ENCODE measurements around the gene TET1.
"Not testable (repeated sequence)": the region's sequence is repeated elsewhere in the genome, so short reads cannot be mapped to it uniquely, and the experiment has no call there.

TET1 gene

GRCh38 chr10:68713065-68713464 lies 152.9 kb downstream of the TET1 start:
- not testable (repeated sequence) for DNase-seq (ENCODE audit: low spot score)

GRCh38 chr10:68717435-68717834 lies 157.3 kb downstream of the TET1 start:
- DNase-seq (ENCODE audit: low spot score), result no peak

- peak; percentile 98 for DNase-seq (ENCODE audit: low spot score)
These were observed 160.9 kb downstream of the TET1 start, which contains the start of gene CCAR1 for GRCh38 chr10:68720793-68721672. Gene CCAR1, plus strand, starts transcription at chr10:68721239. Its CDS starts 1,266 bp downstream, at chr10:68722505.

- peak; percentile 10 for DNase-seq (ENCODE audit: low spot score)
These were observed 161.7 kb downstream of the TET1 start for GRCh38 chr10:68721673-68722335.

GRCh38 chr10:68725016-68725415 lies 164.9 kb downstream of the TET1 start:
- no peak for DNase-seq (ENCODE audit: low spot score)

GRCh38 chr10:68727146-68727545 lies 167.0 kb downstream of the TET1 start:
- no peak for DNase-seq (ENCODE audit: low spot score)

- DNase-seq (ENCODE audit: low spot score), result no peak
These were observed 172.5 kb downstream of the TET1 start for GRCh38 chr10:68732651-68733050.

GRCh38 chr10:68734349-68734748 lies 174.2 kb downstream of the TET1 start:
- DNase-seq (ENCODE audit: low spot score), result no peak

- no peak for DNase-seq (ENCODE audit: low spot score)
These were observed 175.0 kb downstream of the TET1 start for GRCh38 chr10:68735119-68735518.

- not testable (repeated sequence) for DNase-seq (ENCODE audit: low spot score)
These were observed 175.6 kb downstream of the TET1 start for GRCh38 chr10:68735739-68736138.

- not testable (repeated sequence) for DNase-seq (ENCODE audit: low spot score)
These were observed 180.5 kb downstream of the TET1 start for GRCh38 chr10:68740676-68741075.

- DNase-seq (ENCODE audit: low spot score), result no peak
These were observed 182.3 kb downstream of the TET1 start for GRCh38 chr10:68742397-68742796.

Data from Ammon's horn (tissue), 1 donor.